HG03354 (cell line): ENCODE data around the gene CNTN2.

Source experiments
- ATAC-seq: cut with Tn5 transposase; IDR thresholded peaks from one replicate; pipeline ENCODE4 v1.9.1; 2021; ENCODE audit warnings: mild to moderate bottlenecking; ENCODE audit not compliant: unreplicated experiment, poor library complexity, severe bottlenecking

CNTN2 gene

GRCh38 chr1:205108464-205108863, 65.5 kb downstream of the CNTN2 start:
- no peak for ATAC-seq

GRCh38 chr1:205109269-205109668, 66.3 kb downstream of the CNTN2 start:
- ATAC-seq = no peak

GRCh38 chr1:205109711-205110110, 66.7 kb downstream of the CNTN2 start:
- no peak for ATAC-seq

GRCh38 chr1:205111354-205111753, 68.3 kb downstream of the CNTN2 start:
- no peak for ATAC-seq

DNA sequence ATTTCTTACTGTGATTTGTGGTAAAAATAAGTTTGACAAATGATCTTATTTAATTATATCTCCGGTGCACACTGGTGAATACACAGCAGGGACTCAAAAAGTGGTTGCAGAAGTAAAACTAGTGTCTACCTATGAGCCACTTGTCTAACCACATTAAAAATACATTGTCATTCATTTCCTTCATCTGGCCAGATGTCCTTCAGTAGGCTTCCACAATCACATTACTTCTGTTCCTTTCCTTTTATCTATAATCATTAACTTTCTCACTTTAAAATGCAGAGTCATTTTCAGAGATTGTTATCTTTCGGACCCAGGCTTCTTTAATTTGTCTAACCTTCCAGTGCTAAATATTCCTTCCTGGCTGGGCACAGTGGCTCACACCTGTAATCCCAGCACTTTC, 75.7 kb downstream of the CNTN2 start:
- ATAC-seq = no peak

- ATAC-seq = peak; percentile 95
These were observed 78.9 kb downstream of the CNTN2 start, which contains the start of gene RBBP5 for GRCh38 chr1:205121660-205122488. TSS of gene RBBP5 (minus strand) at chr1:205121978. CDS start at chr1:205121873, 105 bp downstream.

DNA sequence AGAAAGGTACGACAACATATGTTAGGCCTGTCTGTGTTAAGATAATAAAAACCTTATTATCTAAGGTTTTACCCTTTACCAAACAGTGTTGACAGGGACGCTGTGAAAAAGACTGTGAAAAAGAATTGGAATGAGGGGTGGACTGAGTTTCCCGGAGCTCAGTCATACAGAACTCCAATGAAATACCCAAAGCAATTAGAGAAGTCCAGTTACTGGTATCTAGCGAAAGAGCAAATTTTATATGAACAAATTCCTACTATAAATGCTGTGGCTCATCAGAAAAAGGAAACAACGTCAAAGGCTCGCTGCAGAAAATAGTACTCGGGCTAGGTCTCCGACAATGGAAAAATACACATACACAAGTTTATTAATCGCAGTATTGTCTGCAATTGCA, 79.5 kb downstream of the CNTN2 start:
- ATAC-seq = peak; percentile 2

DNA sequence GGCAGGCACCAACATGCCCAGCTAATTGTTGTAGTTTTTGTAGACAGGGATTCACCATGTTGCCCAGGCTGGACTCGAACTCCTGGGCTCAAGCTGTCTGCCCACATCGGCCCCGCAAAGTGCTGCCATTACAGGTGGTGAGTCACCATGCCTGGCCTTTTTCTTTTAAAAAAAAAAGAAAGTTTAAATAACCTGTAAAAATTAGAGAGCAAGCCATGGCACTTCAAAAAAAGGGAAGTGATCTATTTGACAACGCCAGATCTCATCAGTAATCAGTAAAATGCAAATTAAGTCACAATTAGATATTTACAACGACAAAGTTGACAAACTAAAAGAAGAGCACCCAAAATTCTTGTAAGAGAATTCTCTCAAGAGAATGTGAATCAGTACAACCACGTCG, 81.7 kb downstream of the CNTN2 start:
- ATAC-seq = no peak

- ATAC-seq = no peak
These were observed 84.6 kb downstream of the CNTN2 start for GRCh38 chr1:205127646-205128045.
